Measurements from ENCODE around the gene ZFYVE28. TPM values are rescaled to one million over a fixed set of nuclear protein-coding genes. Genes with fewer than 3 reads are reported as not detected.
A peak's percentile ranks its signal among the peaks of the same experiment; 100 is the strongest.
"Not testable (repeated sequence)": the region's sequence is repeated elsewhere in the genome, so short reads cannot be mapped to it uniquely, and the experiment has no call there.

Gene ZFYVE28
- total RNA-seq, 2 donors from 2014 or later, result 29.6 to 31.6 TPM

DNA sequence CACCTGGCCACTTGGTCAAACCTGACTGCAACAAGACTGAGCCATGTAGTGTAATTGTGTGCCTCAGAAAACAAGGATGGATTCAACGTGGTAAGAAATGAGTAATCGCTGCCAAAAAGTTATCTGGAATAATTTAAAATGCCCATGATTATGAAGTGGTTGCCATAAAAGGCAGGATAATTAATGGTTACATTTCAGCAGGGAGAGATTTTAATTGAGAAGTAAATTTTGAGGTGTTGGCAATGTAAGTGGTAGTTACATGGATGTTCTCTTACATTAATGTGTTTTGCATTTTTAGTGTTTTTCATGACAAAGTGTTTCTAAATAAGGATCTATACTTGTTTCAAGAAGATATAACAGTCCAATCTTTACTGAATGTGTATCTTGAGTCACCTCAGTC is 192.2 kb downstream of the ZFYVE28 start:
- Histone ChIP-seq H3K4me3 (no peak overlapping the region), H3K27me3 (no peaks in the 10 kb centered on the region), H3K9ac (ENCODE audit: low read depth in 2 of 2, low read length in 2 of 2) (no peak overlapping the region), H3K4me1 (no peaks in the 10 kb centered on the region), H3K36me3 (no peaks in the 10 kb centered on the region), H3K27ac (no peak overlapping the region), H3K9me3 (no peaks in the 10 kb centered on the region)
- DNase-seq, result no peak
- TF ChIP-seq, protein P1, sequence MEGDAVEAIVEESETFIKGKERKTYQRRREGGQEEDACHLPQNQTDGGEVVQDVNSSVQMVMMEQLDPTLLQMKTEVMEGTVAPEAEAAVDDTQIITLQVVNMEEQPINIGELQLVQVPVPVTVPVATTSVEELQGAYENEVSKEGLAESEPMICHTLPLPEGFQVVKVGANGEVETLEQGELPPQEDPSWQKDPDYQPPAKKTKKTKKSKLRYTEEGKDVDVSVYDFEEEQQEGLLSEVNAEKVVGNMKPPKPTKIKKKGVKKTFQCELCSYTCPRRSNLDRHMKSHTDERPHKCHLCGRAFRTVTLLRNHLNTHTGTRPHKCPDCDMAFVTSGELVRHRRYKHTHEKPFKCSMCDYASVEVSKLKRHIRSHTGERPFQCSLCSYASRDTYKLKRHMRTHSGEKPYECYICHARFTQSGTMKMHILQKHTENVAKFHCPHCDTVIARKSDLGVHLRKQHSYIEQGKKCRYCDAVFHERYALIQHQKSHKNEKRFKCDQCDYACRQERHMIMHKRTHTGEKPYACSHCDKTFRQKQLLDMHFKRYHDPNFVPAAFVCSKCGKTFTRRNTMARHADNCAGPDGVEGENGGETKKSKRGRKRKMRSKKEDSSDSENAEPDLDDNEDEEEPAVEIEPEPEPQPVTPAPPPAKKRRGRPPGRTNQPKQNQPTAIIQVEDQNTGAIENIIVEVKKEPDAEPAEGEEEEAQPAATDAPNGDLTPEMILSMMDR (IDR thresholded peaks at IDR 0.05), result no peak
- intact Hi-C loops (cut with DNase I), result no loop called here

DNA sequence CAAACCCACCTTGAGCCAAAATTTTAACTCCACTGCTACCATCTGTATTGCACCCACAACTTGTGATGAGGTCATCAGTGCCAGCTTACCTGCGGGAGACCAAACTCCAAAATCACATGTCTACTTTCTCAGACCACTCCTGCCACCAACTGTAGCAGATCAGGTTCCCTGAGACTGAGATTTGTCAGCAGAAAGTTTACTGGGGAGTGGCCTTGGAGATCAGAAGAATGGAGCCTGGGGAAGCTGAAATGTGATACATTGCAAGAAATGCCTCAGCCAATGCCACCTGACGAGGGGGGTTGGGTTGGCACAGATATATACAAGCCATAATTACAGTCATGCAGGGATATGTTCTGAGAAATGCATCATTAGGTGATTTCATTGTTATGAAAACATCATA is 195.6 kb downstream of the ZFYVE28 start:
- H3K27ac ChIP-seq, result no peak overlapping the region
- no peaks in the 10 kb centered on the region for H3K36me3 ChIP-seq
- H3K27me3 ChIP-seq, result no peaks in the 10 kb centered on the region
- intact Hi-C loops (cut with DNase I), result loop anchor here (5.0 kb wide), 1 partner anchor 219 kb away; no protein-coding TSS in a partner anchor
- H3K9me3 ChIP-seq, result no peaks in the 10 kb centered on the region
- no peaks in the 10 kb centered on the region for H3K4me1 ChIP-seq
- TF ChIP-seq, protein P1 (IDR thresholded peaks at IDR 0.05), result no peak
- DNase-seq, result no peak
- no peak overlapping the region for H3K9ac ChIP-seq (ENCODE audit: low read depth in 2 of 2, low read length in 2 of 2)
- H3K4me3 ChIP-seq, result no peak overlapping the region

DNA sequence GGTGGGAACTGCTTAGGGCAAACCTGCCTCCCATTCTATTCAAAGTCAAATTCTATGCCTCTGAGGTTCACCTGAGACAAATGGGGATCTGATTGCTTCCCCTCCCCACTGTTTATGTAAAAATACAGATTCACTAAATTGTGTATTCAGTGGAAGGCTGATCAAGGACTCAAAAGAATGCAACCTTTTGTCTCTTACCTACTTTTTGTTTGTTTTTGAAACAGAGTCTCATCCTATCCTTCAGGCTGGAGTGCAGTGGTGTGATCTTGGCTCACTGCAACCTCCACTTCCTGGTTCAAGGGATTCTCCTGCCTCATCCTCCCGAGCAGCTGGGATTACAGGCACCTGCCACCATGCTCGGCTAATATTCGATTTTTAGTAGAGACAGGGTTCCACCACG is 197.1 kb downstream of the ZFYVE28 start:
- H3K27ac ChIP-seq; H3K9me3 ChIP-seq; H3K4me1 ChIP-seq; H3K36me3 ChIP-seq; H3K4me3 ChIP-seq; DNase-seq; H3K27me3 ChIP-seq; H3K9ac ChIP-seq (ENCODE audit: low read depth in 2 of 2, low read length in 2 of 2): not testable (repeated sequence)
- intact Hi-C loops (cut with DNase I), result loop anchor here (5.0 kb wide), 1 partner anchor 221 kb away; no protein-coding TSS in a partner anchor

DNA sequence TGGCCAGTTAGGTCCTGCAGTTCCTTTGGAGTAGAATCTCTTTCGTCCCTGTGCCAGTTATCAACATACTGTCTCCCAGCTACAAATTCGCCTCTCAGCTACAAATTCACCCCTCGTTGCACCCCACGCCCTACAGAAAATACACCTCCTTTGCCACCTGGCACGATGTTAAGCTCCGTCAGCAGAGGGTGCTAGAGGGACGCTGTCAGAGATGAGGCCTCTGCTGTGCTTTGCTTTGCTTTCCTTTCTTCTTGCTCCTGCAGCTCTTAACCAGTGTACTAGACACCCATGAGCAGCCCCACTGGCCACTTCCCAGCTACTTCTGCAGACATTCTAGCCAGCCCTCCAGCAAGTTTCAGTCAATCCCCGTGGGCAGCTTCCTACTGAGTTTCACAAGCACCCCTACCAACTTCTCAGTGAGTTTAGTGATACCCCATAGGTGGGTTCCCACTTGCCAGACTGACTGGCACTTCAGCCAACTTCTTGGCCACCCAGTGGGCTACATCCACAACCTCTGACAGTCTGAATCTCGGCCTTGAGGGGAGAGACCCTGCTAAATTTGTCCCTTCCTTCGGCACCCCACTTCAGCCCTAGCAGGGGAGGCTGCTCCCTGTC is 198.3 kb downstream of the ZFYVE28 start:
- H3K9me3 ChIP-seq, result no peaks in the 10 kb centered on the region
- no peak overlapping the region for H3K9ac ChIP-seq (ENCODE audit: low read depth in 2 of 2, low read length in 2 of 2)
- no peak overlapping the region for H3K27ac ChIP-seq
- DNase-seq, result peak; percentile 75
- no peaks in the 10 kb centered on the region for H3K4me1 ChIP-seq
- no peak overlapping the region for H3K4me3 ChIP-seq
- no peaks in the 10 kb centered on the region for H3K27me3 ChIP-seq
- TF ChIP-seq, protein P1 (IDR thresholded peaks at IDR 0.05), result peak; percentile 79
- no peaks in the 10 kb centered on the region for H3K36me3 ChIP-seq
- intact Hi-C loops (cut with DNase I), result loop anchor here (5.0 kb wide), 1 partner anchor 222 kb away; no protein-coding TSS in a partner anchor

Other genes with a start within 250 kb of the ZFYVE28 start
- gene HAUS3, start 176.5 kb downstream of the ZFYVE28 start, total RNA-seq, result 10 to 100 TPM in 1 of 2 donors, 1 to 10 TPM in 1; 9.1 to 13.0 TPM
- 1 to 10 TPM; 1.6 to 2.8 TPM for gene POLN, start 176.5 kb downstream of the ZFYVE28 start, total RNA-seq
- gene MXD4, start 156.5 kb downstream of the ZFYVE28 start, total RNA-seq, result 10 to 100 TPM; 36.7 to 43.3 TPM
- under 1 TPM; 0.32 to 0.49 TPM for gene CFAP99, start 310 bp upstream of the ZFYVE28 start, total RNA-seq
- gene RNF4, start 50.5 kb upstream of the ZFYVE28 start, total RNA-seq, result 10 to 100 TPM; 50.1 to 51.1 TPM
- 10 to 100 TPM; 18.0 to 25.8 TPM for gene FAM193A, start 118.0 kb upstream of the ZFYVE28 start, total RNA-seq

Measured in colonic mucosa (tissue), 4 donors.